Left ventricle myocardium inferior (tissue), 1 donor: ENCODE measurements around the gene DYRK4. TPM values are rescaled to one million over a fixed set of nuclear protein-coding genes. Genes with fewer than 3 reads are reported as not detected.

Experiments
- DNase-seq: peaks from one replicate; pipeline ENCODE4 v3.0.0-alpha.2; 2020
- H3K27ac ChIP-seq: fragments of 200-600 bp; replicated peaks from 2 replicates; pipeline ENCODE4 v1.8.0; 2021
- H3K27me3 ChIP-seq: fragments of 200-600 bp; 2 replicates; pipeline ENCODE4 v1.8.0; 2021; ENCODE audit warnings: low read depth
- H3K36me3 ChIP-seq: fragments of 200-600 bp; 2 replicates; pipeline ENCODE4 v1.8.0; 2021
- H3K4me1 ChIP-seq: fragments of 200-600 bp; 2 replicates; pipeline ENCODE4 v1.8.0; 2021
- H3K4me3 ChIP-seq: fragments of 200-600 bp; 2 replicates; pipeline ENCODE4 v1.8.0; 2021; ENCODE audit warnings: mild to moderate bottlenecking, moderate library complexity
- H3K9me3 ChIP-seq: fragments of 200-600 bp; replicated peaks from 2 replicates; pipeline ENCODE4 v1.8.0; 2021
- intact Hi-C: fragments of 100-400 bp; cut with micrococcal nuclease; formaldehyde crosslinking; loops from one replicate; pipeline ENCODE4 v1.11.0; 2022
- total RNA-seq: library from RNA; stranded (reverse); fragmentation: NEBNext Ultra II Directional; extraction: Animal tissue kit (Norgen Biotek cat#: 25700); gene quantifications from one replicate; pipeline ENCODE4 v1.2.1, GENCODE V29; 2021
- TF ChIP-seq, protein P1 (sequence below): fragments of 200-600 bp; IDR thresholded peaks from 2 replicates; pipeline ENCODE4 v1.8.0; 2021; ENCODE audit warnings: antibody characterized with exemption, mild to moderate bottlenecking, borderline replicate concordance
- donor health status: DM: no; HTN: yes; CAD: no; lungs with severe emphysema.

Gene DYRK4
- total RNA-seq, 1 donor from 2014 or later: 28.6 TPM

DNA sequence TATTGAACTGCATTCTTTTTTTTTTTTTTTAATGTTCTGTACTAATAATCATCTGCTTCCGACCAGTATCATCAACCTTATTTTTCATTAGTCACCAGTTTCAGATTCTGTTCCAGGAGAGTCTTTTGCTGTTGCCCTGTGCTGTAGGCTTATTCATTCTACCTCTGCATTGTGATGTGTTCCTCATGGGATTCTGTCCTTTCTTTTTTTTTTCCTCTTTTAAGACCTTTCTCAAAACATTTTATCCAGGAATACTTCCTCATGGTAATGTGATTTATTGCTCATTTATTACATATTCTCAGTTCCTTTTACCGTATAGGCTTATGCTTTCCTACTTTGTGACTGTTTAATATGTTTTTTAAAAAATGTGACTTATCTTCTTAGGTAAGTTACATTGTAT lies 91.7 kb downstream of the DYRK4 start:
- intact Hi-C loops: no loop called here
- Histone ChIP-seq H3K36me3 (peaks cover 47% of the 10 kb centered on the region), H3K4me1 (peaks cover 45% of the 10 kb centered on the region), H3K27me3 (no peaks in the 10 kb centered on the region), H3K9me3 (no peaks in the 10 kb centered on the region), H3K4me3 (no peak overlapping the region), H3K27ac (no peak overlapping the region)
- no peak for DNase-seq
- TF ChIP-seq, protein P1, sequence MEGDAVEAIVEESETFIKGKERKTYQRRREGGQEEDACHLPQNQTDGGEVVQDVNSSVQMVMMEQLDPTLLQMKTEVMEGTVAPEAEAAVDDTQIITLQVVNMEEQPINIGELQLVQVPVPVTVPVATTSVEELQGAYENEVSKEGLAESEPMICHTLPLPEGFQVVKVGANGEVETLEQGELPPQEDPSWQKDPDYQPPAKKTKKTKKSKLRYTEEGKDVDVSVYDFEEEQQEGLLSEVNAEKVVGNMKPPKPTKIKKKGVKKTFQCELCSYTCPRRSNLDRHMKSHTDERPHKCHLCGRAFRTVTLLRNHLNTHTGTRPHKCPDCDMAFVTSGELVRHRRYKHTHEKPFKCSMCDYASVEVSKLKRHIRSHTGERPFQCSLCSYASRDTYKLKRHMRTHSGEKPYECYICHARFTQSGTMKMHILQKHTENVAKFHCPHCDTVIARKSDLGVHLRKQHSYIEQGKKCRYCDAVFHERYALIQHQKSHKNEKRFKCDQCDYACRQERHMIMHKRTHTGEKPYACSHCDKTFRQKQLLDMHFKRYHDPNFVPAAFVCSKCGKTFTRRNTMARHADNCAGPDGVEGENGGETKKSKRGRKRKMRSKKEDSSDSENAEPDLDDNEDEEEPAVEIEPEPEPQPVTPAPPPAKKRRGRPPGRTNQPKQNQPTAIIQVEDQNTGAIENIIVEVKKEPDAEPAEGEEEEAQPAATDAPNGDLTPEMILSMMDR: no peak

Other genes starting within 250 kb of the DYRK4 start
- gene TIGAR, start 241.0 kb upstream of the DYRK4 start, total RNA-seq: 13.6 TPM
- not detected for gene FGF23, start 182.5 kb upstream of the DYRK4 start, total RNA-seq
- not detected for gene FGF6, start 116.4 kb upstream of the DYRK4 start, total RNA-seq
- 1.2 TPM for gene RAD51AP1, start 23.3 kb upstream of the DYRK4 start, total RNA-seq
- 2.7 TPM for gene AKAP3, start 86.8 kb downstream of the DYRK4 start, total RNA-seq
- gene NDUFA9, start 86.9 kb downstream of the DYRK4 start, total RNA-seq: 338 TPM
- 1.5 TPM for gene GALNT8, start 158.2 kb downstream of the DYRK4 start, total RNA-seq